ENCODE results near the gene CSF2. TPM values are rescaled to one million over a fixed set of nuclear protein-coding genes. Genes with fewer than 3 reads are reported as not detected.

CSF2 gene
- total RNA-seq, 4 donors from 2014 or later: not detected

Other genes with a start within 250 kb of the CSF2 start
- gene MEIKIN, start 128.1 kb upstream of the CSF2 start, total RNA-seq: not detected
- gene ACSL6, start 62.1 kb upstream of the CSF2 start, total RNA-seq: under 1 TPM; 0.29 to 0.71 (median 0.36) TPM
- not detected for gene IL3, start 13.1 kb upstream of the CSF2 start, total RNA-seq
- gene P4HA2, start 154.1 kb downstream of the CSF2 start, total RNA-seq: 10 to 100 TPM in 2 of 4 donors, 1 to 10 TPM in 2; 5.8 to 15.7 (median 10.3) TPM
- 1 to 10 TPM in 3 of 4 donors, under 1 TPM in 1; 0.66 to 8.0 (median 5.3) TPM for gene PDLIM4, start 183.9 kb downstream of the CSF2 start, total RNA-seq
- 1 to 10 TPM; 5.4 to 6.7 (median 6.2) TPM for gene SLC22A4, start 220.6 kb downstream of the CSF2 start, total RNA-seq